NCI-H460 (cell line): ENCODE results near the gene LRPAP1. TPM values are rescaled to one million over a fixed set of nuclear protein-coding genes. Genes with fewer than 3 reads are reported as not detected.
"Not testable (repeated sequence)": the region's sequence is repeated elsewhere in the genome, so short reads cannot be mapped to it uniquely, and the experiment has no call there.

Experiments
- DNase-seq: peaks from one replicate; pipeline ENCODE4 v3.0.0-alpha.2; 2016; ENCODE audit warnings: low read depth; ENCODE audit errors: extremely low read depth
- total RNA-seq: library from RNA; depleted of rRNA; stranded (reverse); fragments of >200 nt; shearing (Covaris generic); gene quantifications from 2 replicates; pipeline ENCODE4 v1.2.3, GENCODE V29; 2014; rRNA removed

The LRPAP1 gene
- total RNA-seq, 1 experiment from 2014 or later = 153 TPM

DNA sequence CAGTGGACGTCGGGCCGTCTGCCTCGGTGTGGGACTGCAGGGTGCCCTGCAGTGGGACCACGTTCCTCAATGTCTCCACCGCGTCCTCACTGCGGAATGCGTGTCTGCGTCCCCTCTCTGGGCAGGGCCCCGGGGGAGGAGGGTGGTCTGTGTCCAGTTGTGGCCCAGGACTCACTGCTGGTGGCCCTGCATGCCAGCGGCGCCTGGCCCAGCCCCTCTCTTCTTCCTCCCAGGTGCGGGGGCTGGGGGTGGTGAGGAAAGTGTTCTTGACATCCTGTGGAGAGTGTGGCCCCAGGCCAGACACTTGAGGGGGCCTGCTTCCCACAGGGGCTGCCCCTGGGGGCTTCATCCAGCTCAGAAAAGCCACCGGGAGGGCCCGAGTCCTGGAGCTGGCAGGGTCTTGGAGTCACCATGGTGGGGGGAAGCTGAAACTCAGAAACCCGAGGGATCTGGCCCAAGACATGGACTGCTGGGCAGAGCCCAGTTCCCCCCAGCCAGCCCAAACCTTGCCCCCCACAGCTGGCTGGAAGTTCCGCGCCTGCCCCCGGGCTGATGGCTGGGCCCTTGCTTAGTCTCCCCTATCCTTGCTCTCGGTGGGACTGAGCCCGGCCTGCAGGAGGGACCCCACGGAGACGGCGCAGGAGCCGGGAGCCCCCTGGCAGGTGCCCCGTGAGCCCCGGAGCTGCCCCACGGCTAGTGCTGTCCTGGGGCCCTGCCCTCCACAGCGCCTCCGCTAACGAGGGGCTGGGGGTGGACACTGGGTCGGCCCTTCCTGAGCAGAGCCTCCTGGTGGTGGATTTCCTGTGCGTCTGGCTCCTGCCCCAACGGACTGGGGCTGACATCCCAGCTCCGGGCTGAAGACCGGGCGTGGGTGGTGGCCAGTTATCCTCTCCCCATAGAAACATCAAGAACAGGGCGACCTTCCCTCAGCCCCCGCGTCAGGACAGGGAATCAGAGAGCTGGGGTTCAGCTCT lies 66.2 kb downstream of the LRPAP1 start:
- no peak for DNase-seq

DNA sequence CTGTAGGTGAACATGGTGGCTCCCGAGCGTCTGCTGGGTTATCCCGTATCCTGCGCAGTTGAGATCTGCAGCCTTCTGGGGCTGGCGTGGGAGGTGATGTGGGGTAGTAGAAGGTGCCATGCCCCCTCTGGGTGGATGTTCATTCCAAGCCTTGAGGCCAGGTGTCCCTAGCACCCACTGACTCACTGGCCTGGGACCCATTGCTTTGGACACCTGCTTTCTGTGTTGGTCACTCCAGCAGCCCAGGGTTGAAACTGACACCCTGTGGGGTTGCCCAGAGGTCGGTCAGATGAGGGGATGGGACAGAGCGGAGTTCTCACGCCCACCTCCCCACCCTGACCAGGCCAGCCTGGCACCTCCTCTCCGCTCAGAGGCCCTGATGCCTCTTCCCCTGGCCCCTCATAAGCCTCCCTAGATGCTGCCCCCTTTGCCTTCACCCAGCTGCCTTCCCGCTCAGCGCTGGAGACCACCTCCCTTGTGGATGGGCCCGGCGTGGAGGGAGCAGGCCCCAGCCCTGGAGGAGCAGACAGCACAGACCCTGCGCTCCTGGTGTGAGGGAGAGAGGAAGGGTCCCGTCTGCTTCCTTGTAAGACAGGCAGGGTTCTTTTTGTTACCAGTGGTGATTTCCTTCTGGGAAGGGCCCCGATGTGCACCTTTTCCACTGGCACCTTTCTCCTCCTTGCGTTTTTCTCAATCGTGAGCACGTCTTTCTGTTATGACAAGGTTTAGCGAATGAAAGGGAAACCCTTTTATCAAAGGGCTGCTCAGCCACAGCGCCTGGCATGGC lies 67.1 kb downstream of the LRPAP1 start:
- DNase-seq = no peak

DNA sequence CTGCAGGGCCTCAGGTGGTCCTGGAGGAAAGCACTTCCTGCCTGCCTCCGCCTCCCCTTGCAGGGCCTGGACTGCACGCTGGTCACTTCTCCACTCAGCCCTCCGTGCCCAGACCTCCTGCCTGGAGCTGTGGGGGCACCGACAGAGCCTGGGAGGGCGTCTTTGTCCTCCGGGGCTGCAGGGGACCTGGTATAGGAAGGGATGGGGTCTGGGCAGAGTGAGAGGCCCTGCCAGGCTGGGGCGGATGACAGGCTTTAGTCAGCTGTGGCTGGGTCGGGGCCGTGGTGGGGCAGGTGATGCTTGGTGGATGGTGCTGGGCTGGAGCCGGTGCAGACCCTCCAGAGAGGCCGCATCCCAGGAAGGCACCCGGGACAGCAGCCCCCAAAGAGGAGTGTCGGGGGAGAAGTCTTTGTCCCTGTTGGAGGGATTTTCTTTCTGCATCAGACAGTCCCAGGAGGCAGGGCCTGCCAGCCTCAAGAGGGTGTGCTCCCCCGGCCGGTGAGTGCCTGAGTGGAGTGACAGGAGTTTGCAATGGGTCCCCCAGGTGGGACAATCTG lies 67.8 kb downstream of the LRPAP1 start:
- DNase-seq = no peak

DNA sequence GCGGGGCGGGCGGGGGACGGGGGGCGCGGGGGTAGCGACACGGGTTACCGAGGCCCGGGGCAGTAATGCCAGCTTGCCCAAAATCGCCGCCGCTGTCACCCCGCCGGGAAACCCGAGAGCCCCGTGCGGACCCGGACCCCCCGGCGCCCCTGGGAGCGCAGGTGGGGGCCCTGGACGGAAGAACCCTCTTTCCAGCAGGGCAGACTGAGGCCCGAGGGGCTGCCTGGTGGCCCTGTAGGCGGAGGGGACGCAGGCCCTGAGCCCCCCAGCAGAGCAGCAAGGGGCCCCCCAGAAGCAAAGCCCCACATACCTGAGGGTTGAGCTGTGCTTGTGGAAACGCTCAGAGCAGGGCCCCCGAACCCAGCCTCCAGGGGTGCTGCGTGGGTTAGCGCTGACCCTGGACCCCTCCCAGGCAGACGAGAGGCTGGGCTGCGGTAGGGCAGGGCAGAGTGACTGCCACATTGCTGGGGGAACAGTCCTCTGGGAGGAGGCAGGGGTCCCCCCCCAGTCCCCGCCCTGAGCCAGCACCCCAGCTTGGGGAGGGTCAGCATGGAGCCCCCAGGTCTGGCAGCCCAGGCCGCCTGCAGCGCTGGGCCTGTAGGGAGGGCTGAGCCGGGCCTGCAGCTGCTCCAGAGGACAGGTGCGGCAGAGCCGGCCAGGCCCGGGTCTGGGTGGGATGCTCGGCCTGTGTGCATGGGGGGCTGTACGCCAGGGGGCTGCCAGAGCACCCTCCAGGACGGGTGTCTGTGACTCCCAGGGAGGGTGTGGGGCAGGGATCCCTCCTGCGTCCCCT lies 68.5 kb downstream of the LRPAP1 start:
- no peak for DNase-seq

DNA sequence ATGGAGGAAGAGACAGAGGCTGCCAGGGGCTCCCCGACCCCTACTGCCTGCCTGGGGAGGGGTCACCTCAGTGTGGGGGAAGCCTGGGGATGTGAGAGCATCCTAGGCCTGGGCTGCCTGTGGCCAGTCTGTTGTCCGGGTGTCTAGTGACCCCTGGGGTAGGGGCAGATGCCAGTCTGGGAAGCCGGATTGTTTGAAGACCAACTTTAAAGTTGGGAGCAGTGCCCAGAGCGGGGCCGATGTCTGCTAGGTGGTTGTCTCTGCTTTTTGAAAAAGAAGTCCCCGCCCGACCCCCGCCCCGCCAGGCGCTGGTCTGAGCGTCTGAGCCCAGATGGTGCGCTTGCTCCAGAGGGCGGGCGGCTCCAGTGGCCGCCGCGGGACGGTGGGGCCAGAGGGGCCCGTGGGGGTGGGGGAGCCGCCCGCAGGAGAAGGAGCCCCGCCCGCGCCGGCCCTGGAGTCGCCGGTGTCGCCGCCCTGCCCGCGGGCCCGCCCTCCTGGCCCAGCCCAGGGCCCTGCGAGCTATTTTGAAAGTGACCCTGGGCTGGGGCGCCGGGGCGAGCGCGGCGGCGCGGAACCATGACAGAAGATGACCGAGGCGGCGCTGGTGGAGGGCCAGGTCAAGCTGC lies 69.3 kb downstream of the LRPAP1 start, which contains the start of gene DOK7:
Gene DOK7, plus strand, starts transcription at position 517 of the 626 bp plus-strand sequence. Its CDS starts 70 bp downstream, at position 587.
- DNase-seq = no peak

DNA sequence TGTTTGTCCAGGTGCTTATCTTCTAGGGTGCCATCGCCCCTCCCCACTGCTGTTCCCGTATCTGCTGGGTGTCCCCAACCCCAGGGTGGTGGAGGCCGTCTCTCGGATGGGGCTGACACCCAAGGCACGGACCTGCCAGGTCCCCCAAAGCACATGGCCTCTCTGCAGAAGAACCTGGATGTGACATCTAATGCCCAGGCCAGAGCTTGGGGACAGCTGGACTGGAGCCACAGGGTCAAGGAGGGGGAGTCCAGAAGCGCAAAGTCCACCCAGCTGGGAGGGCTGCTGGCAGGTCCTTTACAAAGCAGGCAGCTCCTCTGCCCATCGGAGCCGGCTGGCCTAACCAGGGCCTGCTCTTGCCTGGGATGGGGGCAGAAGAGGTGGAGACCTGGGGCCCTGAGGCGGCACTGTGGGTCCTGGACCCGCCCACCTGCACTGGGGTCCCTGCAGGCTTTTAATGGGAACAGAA lies 69.9 kb downstream of the LRPAP1 start:
- DNase-seq = no peak

DNA sequence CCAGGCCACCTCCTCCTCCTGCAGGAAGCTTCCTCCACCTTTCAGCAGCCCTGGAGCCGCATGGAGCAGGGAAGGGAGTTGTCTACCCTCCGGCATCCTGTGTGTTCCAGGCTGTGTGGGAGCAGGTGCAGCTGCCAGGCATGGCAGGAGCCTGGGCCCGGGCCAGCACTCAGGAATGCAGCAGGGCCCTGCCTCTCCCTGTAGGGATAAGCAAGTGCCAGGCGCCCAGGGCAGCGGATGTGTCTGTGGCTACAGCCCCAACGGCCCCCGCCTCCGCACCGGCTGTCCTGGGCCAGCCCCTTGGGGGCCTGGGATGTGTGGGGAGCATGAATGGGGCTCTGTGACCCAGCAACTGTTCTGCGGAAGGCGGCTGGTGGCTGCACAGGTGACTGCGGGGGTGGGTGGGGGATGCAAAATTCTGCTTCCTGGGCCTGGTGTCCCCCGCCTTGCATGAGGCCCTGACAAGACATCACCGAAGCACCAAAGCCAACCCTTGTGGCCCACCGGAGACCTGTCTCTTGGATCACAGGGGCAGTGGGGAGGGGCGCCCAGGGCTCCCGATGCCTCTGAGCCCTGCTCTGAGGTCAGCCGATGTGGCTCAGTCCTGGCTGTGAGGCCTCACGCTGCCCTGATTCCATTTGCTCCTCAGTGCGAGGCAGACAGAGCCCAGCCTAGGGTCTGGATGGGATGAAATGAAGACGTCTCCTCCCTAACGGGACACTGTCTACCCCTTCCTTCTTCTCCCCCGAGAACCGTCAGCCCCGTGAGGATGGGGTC lies 70.5 kb downstream of the LRPAP1 start:
- no peak for DNase-seq

DNA sequence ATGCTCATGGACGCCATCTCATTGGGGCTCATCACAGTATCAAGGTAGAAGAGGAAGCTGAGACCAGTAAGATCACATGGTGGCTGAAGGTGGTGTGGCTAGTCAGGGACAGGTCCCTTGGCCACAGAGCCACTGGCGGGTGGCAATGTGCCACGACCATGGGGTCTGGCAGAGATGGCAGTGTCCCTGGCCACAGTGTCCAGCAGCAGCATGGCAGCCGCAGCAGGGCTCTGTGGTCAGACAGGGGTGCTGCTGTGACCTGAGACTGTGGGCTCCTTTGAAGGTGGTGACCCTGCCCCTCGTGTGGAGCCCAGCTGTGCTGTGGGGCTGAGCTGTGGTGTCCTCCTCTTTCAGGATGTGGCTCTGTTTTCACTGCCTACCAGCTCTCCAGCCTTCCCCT lies 71.3 kb downstream of the LRPAP1 start:
- no peak for DNase-seq

DNA sequence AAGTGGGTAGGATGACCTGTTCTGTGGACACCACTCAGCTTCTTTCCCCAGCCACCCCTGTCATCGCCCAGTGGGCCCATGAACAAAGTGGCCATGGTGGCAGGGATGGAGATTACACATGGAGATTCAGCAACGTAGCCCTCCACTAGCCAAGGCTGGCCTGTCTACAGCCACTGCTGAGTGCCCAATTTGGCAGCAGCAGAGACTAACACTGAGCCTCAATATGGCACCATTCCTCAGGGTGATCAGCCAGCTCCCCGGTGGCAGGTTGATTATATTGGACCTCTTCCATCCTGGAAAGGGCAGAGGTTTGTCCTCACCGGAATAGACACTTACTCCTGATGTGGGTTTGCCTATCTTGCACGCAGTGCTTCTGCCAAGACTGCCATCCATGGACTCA lies 73.1 kb downstream of the LRPAP1 start:
- not testable (repeated sequence) for DNase-seq

DNA sequence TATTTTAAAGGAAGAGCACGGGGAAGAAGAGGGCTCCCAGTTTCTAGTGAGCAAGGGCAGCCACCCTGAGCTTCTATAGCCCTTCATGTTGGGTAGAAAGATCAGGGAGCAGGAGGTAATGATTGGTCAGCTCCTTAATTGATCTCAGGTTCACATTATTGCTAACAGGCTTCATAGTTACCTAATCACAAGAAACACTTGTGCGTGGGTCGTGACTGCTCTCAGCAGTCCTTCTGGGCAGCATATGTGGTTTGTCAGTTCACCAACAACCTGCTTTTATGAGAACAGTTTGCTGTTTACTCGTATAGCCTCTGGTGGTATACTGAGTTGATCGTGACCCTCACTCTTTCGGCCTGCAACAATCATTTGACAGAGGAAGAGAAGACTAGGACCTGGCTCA lies 73.9 kb downstream of the LRPAP1 start:
- DNase-seq = no peak

DNA sequence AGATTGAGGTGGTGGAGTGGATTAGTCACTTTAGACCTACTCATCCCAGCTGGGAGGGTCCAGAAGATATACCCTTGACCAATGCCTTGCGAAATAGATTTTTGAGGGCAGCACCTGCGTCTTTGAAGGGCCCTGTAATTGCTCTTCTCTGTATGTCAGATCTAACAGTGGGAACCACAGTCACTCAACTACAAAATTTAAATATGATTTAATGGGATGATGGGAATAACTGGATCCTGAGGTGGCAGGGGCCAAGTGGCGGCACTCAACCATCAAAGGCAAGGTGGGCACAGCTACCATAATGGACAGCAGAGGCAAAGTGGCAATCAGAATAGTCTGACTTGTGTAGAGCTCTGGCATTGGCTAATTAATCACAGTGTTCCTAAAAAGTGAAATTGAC lies 76.6 kb downstream of the LRPAP1 start:
- DNase-seq = not testable (repeated sequence)

Other genes starting within 250 kb of the LRPAP1 start
- 7.9 and 8.4 TPM in 2 replicates for gene RGS12, start 239.4 kb downstream of the LRPAP1 start, total RNA-seq
- not detected in 2 replicates for gene HGFAC, start 90.5 kb downstream of the LRPAP1 start, total RNA-seq
- 0.05 and 0.14 TPM in 2 replicates for gene DOK7, start 69.1 kb downstream of the LRPAP1 start, total RNA-seq
- gene ADRA2C, start 234.0 kb upstream of the LRPAP1 start, total RNA-seq = 15.0 and 19.8 TPM in 2 replicates